SK-N-SH (cell line): ENCODE data around the gene AJM1. TPM values are rescaled to one million over a fixed set of nuclear protein-coding genes. Genes with fewer than 3 reads are reported as not detected.

ENCODE experiments used
- CTCF ChIA-PET: fragments of 300-600, 350-600 bp; formaldehyde crosslinking; extraction: SDS; loops from one replicate; lab custom pipeline; 2021; lab: Yijun Ruan, JAX
- POLR2A ChIA-PET: fragments of 350-600 bp; sonication (Branson Sonifier 250); formaldehyde crosslinking; extraction: SDS; loops from one replicate; lab custom pipeline; 2020; ENCODE audit warnings: antibody characterized with exemption, inconsistent platforms; lab: Yijun Ruan, JAX
- DNase-seq: peaks from one replicate; pipeline ENCODE4 v3.0.0; 2012
- H2AFZ ChIP-seq: fragments of 200-600 bp; sonication (generic); 2 replicates; pipeline ENCODE4 v1.8.1; 2016; ENCODE audit warnings: antibody characterized with exemption, mild to moderate bottlenecking, low read depth
- H3F3A ChIP-seq: fragments of 200-600 bp; sonication (generic); replicated peaks from 2 replicates; pipeline ENCODE3; 2016; ENCODE audit warnings: antibody characterized with exemption, mild to moderate bottlenecking; ENCODE audit not compliant: insufficient read depth
- H3K27ac ChIP-seq, 2 experiments: fragments of 200-500 bp in 1 of 2; fragments of 200-600 bp in 1 of 2; sonication (Bioruptor generic) in 1 of 2; sonication (generic), shearing (Covaris generic) in 1 of 2; 2 replicates each; pipeline versions ENCODE4 v1.5.1 to v1.6.1; 2014 to 2016; ENCODE audit warnings: low read depth in 2 of 2, inconsistent platforms in 1 of 2, low read length in 1 of 2, mild to moderate bottlenecking in 1 of 2, mixed read lengths in 1 of 2
- H3K27me3 ChIP-seq: fragments of 200-600 bp; sonication (generic), shearing (Covaris generic); 2 replicates; pipeline ENCODE4 v1.6.1; 2016; ENCODE audit warnings: mixed run types; ENCODE audit not compliant: insufficient read depth
- H3K36me3 ChIP-seq, 2 experiments: fragments of 200-500 bp in 1 of 2; fragments of 200-600 bp in 1 of 2; sonication (Bioruptor generic) in 1 of 2; sonication (generic) in 1 of 2; replicated peaks in 1 of 2; 2 replicates each; pipeline versions ENCODE3 to v1.5.1; 2014 to 2016; ENCODE audit warnings: low read length in 1 of 2, mild to moderate bottlenecking in 1 of 2; ENCODE audit not compliant: insufficient read depth in 2 of 2, control insufficient read depth in 1 of 2
- H3K4me1 ChIP-seq, 2 experiments: fragments of 200-500 bp in 1 of 2; fragments of 200-600 bp in 1 of 2; sonication (Bioruptor generic) in 1 of 2; sonication (generic), shearing (Covaris generic) in 1 of 2; 2 replicates each; pipeline versions ENCODE4 v1.5.1 to v1.6.1; 2014 to 2016; ENCODE audit warnings: low read depth in 1 of 2, low read length in 1 of 2, mixed run types in 1 of 2; ENCODE audit not compliant: insufficient read depth in 2 of 2, control insufficient read depth in 1 of 2
- H3K4me2 ChIP-seq: fragments of 200-600 bp; sonication (generic), shearing (Covaris generic); 2 replicates; pipeline ENCODE4 v1.6.1; 2017; ENCODE audit warnings: mixed run types
- H3K4me3 ChIP-seq, 2 experiments: fragments of 200-500 bp in 1 of 2; fragments of 200-600 bp in 1 of 2; sonication (Bioruptor generic) in 1 of 2; sonication (generic), shearing (Covaris generic) in 1 of 2; 2 replicates each; pipeline versions ENCODE4 v1.5.1 to v1.8.1; 2014 to 2016; ENCODE audit warnings: low read depth in 2 of 2, inconsistent platforms in 1 of 2, low read length in 1 of 2, mild to moderate bottlenecking in 1 of 2, mixed read lengths in 1 of 2, moderate library complexity in 1 of 2
- H3K79me2 ChIP-seq: fragments of 200-600 bp; sonication (generic); 2 replicates; pipeline ENCODE4 v1.8.1; 2017; ENCODE audit warnings: mild to moderate bottlenecking; ENCODE audit not compliant: insufficient read depth
- H3K9ac ChIP-seq: fragments of 200-600 bp; sonication (generic); 2 replicates; pipeline ENCODE4 v1.6.1; 2017; ENCODE audit warnings: mixed run types
- H3K9me2 ChIP-seq: fragments of 200-600 bp; sonication (generic); 2 replicates; pipeline ENCODE4 v1.6.1; 2017; ENCODE audit warnings: mixed run types
- H3K9me3 ChIP-seq: fragments of 200-600 bp; sonication (generic); 2 replicates; pipeline ENCODE4 v1.6.1; 2017; ENCODE audit warnings: mixed run types, mild to moderate bottlenecking, moderate library complexity
- H4K20me1 ChIP-seq: fragments of 200-600 bp; sonication (generic); 2 replicates; pipeline ENCODE4 v1.6.1; 2017; ENCODE audit warnings: mild to moderate bottlenecking, mixed run types; ENCODE audit not compliant: insufficient read depth
- CHD2 ChIP-seq: fragments of 150-350 bp; IDR thresholded peaks from 2 replicates; pipeline ENCODE4 v1.6.1; 2018; ENCODE audit warnings: low read length; ENCODE audit not compliant: partially characterized antibody
- CTCF ChIP-seq: fragments of 200-600 bp; sonication (generic); IDR thresholded peaks from 2 replicates; pipeline ENCODE4 v1.6.1; 2017; ENCODE audit warnings: antibody characterized with exemption, mild to moderate bottlenecking, moderate library complexity
- ELF1 ChIP-seq: IDR thresholded peaks from 2 replicates; pipeline ENCODE4 v1.4.0; 2012
- EP300 ChIP-seq, 2 experiments: IDR thresholded peaks; 2 replicates each; pipeline versions ENCODE4 v1.4.0 to v1.6.1; 2012; ENCODE audit warnings: borderline replicate concordance in 1 of 2, low read depth in 1 of 2, low read length in 1 of 2
- EZH2phosphoT487 ChIP-seq: fragments of 200-600 bp; sonication (generic); IDR thresholded peaks from 2 replicates; pipeline ENCODE4 v1.6.1; 2017; ENCODE audit warnings: low read depth, mixed run types, mild to moderate bottlenecking, antibody characterized with exemption, moderate library complexity, borderline replicate concordance
- FOXM1 ChIP-seq: IDR thresholded peaks from 2 replicates; pipeline ENCODE4 v1.4.0; 2012; ENCODE audit warnings: low read depth, mild to moderate bottlenecking
- GABPA ChIP-seq: IDR thresholded peaks from 2 replicates; pipeline ENCODE4 v1.4.0; 2012; ENCODE audit warnings: low read depth, mild to moderate bottlenecking
- GATA2 ChIP-seq: sonication (generic); formaldehyde crosslinking; IDR thresholded peaks from 2 replicates; pipeline ENCODE4 v1.5.0; 2020; ENCODE audit warnings: mild to moderate bottlenecking, missing genetic modification reagents
- MAX ChIP-seq: IDR thresholded peaks from 2 replicates; pipeline ENCODE4 v1.4.0; 2012; ENCODE audit warnings: low read depth
- MEF2A ChIP-seq: IDR thresholded peaks from 2 replicates; pipeline ENCODE4 v1.4.0; 2012; ENCODE audit warnings: low read depth, borderline replicate concordance
- MXI1 ChIP-seq: IDR thresholded peaks from 2 replicates; pipeline ENCODE4 v1.6.1; 2012; ENCODE audit warnings: mild to moderate bottlenecking, low read depth, low read length, improper control_type of control experiment
- NFIC ChIP-seq: IDR thresholded peaks from 2 replicates; pipeline ENCODE4 v1.4.0; 2012; ENCODE audit warnings: borderline replicate concordance
- NRF1 ChIP-seq: IDR thresholded peaks from 2 replicates; pipeline ENCODE4 v1.6.1; 2012; ENCODE audit warnings: low read depth, mild to moderate bottlenecking, low read length
- RCOR1 ChIP-seq: fragments of 150-350 bp; IDR thresholded peaks from 2 replicates; pipeline ENCODE4 v1.6.1; 2017; ENCODE audit warnings: antibody characterized with exemption, low read length
- RXRA ChIP-seq: IDR thresholded peaks from 2 replicates; pipeline ENCODE4 v1.4.0; 2012; ENCODE audit warnings: low read depth, mild to moderate bottlenecking, borderline replicate concordance
- SMC3 ChIP-seq: IDR thresholded peaks from 2 replicates; pipeline ENCODE4 v1.6.1; 2012; ENCODE audit warnings: low read depth, low read length, improper control_type of control experiment
- TAF1 ChIP-seq: IDR thresholded peaks from 2 replicates; pipeline ENCODE4 v1.6.1; 2012; ENCODE audit warnings: low read depth, mild to moderate bottlenecking, low read length, moderate library complexity, borderline replicate concordance
- TCF12 ChIP-seq: IDR thresholded peaks from 2 replicates; pipeline ENCODE4 v1.4.0; 2012
- TEAD4 ChIP-seq: IDR thresholded peaks from 2 replicates; pipeline ENCODE4 v1.4.0; 2012; ENCODE audit warnings: mild to moderate bottlenecking, borderline replicate concordance; ENCODE audit not compliant: insufficient read depth
- USF1 ChIP-seq: IDR thresholded peaks from 2 replicates; pipeline ENCODE4 v1.4.0; 2012; ENCODE audit warnings: low read depth, borderline replicate concordance
- USF2 ChIP-seq: fragments of 150-350 bp; IDR thresholded peaks from 2 replicates; pipeline ENCODE4 v1.6.1; 2017; ENCODE audit warnings: antibody characterized with exemption, low read length, low read depth, borderline replicate concordance
- ZBTB33 ChIP-seq: IDR thresholded peaks from 2 replicates; pipeline ENCODE4 v1.4.0; 2012; ENCODE audit warnings: low read depth, borderline replicate concordance
- WGBS: methylation state at CpG from one replicate; pipeline ENCODE4 v1.1.6; 2017; ENCODE audit warnings: low lambda C conversion rate; 5-methylcytosine and 5-hydroxymethylcytosine counted together
- polyA plus RNA-seq, 3 experiments: library from polyadenylated mRNA; depleted of rRNA; stranded (reverse); fragments of >200 nt; gene quantifications; 2 replicates each; pipeline ENCODE4 v1.2.3, GENCODE V29; 2012

Gene AJM1
- polyA plus RNA-seq, 1 of the 3 experiments (the other 2 are of a cell fraction), result 2.4 TPM

- Histone ChIP-seq H3K27ac (no peak overlapping the region), H3K4me3 (no peak overlapping the region), H2AFZ (no peak overlapping the region), H3F3A (peaks cover 6% of the 10 kb centered on the region), H3K36me3 (peaks cover 20 to 21% of the 10 kb centered on the region in 2 experiments), H3K4me1 (peaks cover 3 to 12% of the 10 kb centered on the region in 2 experiments; a peak in 3 of 4 replicates), H3K4me2 (no peak overlapping the region), H3K9ac (no peak overlapping the region), H4K20me1 (peaks cover 31% of the 10 kb centered on the region), H3K9me2 (no peaks in the 10 kb centered on the region), H3K9me3 (no peaks in the 10 kb centered on the region), H3K79me2 (peaks cover 99% of the 10 kb centered on the region), H3K27me3 (no peaks in the 10 kb centered on the region)
- no peak for DNase-seq
- WGBS, result 92% methylated on average over 13 of the region's 13 CpGs
- ChIA-PET POLR2A (no interaction called here), CTCF (interaction anchor here (0.9 to 3.9 kb wide), 6 partner anchors 10 to 115 kb away, joined by 3 to 24 read pairs (median 3); partner anchors contain the start of genes AJM1 and TMEM141)
- TF ChIP-seq TCF12, result no peak
- TF ChIP-seq NFIC, result no peak
- no peak for TF ChIP-seq MXI1
- TF ChIP-seq ZBTB33, result no peak
- no peak for TF ChIP-seq GABPA
- TF ChIP-seq TAF1, result no peak
- no peak for TF ChIP-seq EZH2phosphoT487
- TF ChIP-seq NRF1, result no peak
- TF ChIP-seq CHD2, result no peak
- no peak for TF ChIP-seq RXRA
- TF ChIP-seq GATA2 (CRISPR knock-in tag), result no peak
- no peak for TF ChIP-seq EP300 (IDR thresholded peaks at IDR 0.05; ENCODE audit: borderline replicate concordance in 1 of 2, low read depth in 1 of 2, low read length in 1 of 2)
- no peak for TF ChIP-seq TEAD4
- TF ChIP-seq MEF2A, result no peak
Measured at GRCh38 chr9:136814725-136815421, 27.4 kb upstream of the AJM1 start.

- CTCF ChIA-PET, result interaction anchor here (1.0 to 3.9 kb wide), 4 partner anchors 9 to 116 kb away, joined by 3 to 24 read pairs (median 4); partner anchors contain the start of gene AJM1
- Histone ChIP-seq H3K9ac (no peak overlapping the region), H4K20me1 (peaks cover 28% of the 10 kb centered on the region)
- no peak for TF ChIP-seq GATA2 (CRISPR knock-in tag)
- TF ChIP-seq TAF1, result no peak
- no peak for TF ChIP-seq FOXM1
- TF ChIP-seq TCF12, result no peak
- TF ChIP-seq CHD2, result no peak
- no peak for TF ChIP-seq TEAD4
- TF ChIP-seq MAX, result no peak
- TF ChIP-seq EP300 (IDR thresholded peaks at IDR 0.05; ENCODE audit: borderline replicate concordance in 1 of 2, low read depth in 1 of 2, low read length in 1 of 2), result no peak
- TF ChIP-seq EZH2phosphoT487, result no peak
- no peak for TF ChIP-seq USF1
- TF ChIP-seq ELF1, result no peak
- no peak for TF ChIP-seq RCOR1
- no peak for TF ChIP-seq SMC3
- TF ChIP-seq CTCF, result no peak
- no peak for TF ChIP-seq USF2
Measured at GRCh38 chr9:136815422-136815782, 26.9 kb upstream of the AJM1 start.

More at GRCh38 chr9:136815422-136815782, 26.9 kb upstream of the AJM1 start:
- H3K36me3 ChIP-seq, result peaks cover 16% of the 10 kb centered on the region in 2 experiments
- WGBS, result 0% methylated on average over 1 of the region's 1 CpG
- H3K9me2 ChIP-seq, result no peaks in the 10 kb centered on the region
- DNase-seq, result no peak
- no peaks in the 10 kb centered on the region for H3K27me3 ChIP-seq
- H3F3A ChIP-seq, result peaks cover 6% of the 10 kb centered on the region
- H3K9me3 ChIP-seq, result no peaks in the 10 kb centered on the region
- peaks cover 0 to 7% of the 10 kb centered on the region in 2 experiments; a peak in 1 of 4 replicates for H3K4me1 ChIP-seq
- peaks cover 99% of the 10 kb centered on the region for H3K79me2 ChIP-seq
- H3K4me3 ChIP-seq, result no peak overlapping the region
- no peak overlapping the region for H3K4me2 ChIP-seq
- no peak overlapping the region for H2AFZ ChIP-seq
- POLR2A ChIA-PET, result interaction anchor here (1.3 kb wide), 1 partner anchor 87 kb away, joined by 3 read pairs; no protein-coding TSS in a partner anchor
- H3K27ac ChIP-seq, result no peak overlapping the region
